Keratinocyte (primary cell): ENCODE measurements around the gene STAG1. TPM values are rescaled to one million over a fixed set of nuclear protein-coding genes. Genes with fewer than 3 reads are reported as not detected.
A peak's percentile ranks its signal among the peaks of the same experiment; 100 is the strongest.

Experiments
- DNase-seq: peaks from one replicate; pipeline ENCODE4 v3.0.0-alpha.2; 2011; ENCODE audit warnings: low read depth, missing footprints, low spot score
- FAIRE-seq: peaks from 2 replicates; lab custom pipeline; 2011; peaks lifted over from hg19 to GRCh38; lab: Jason Lieb, UNC
- H2AFZ ChIP-seq: 2 replicates; pipeline ENCODE4 v1.6.0; 2012; ENCODE audit warnings: low read length, control low read depth, inconsistent platforms; ENCODE audit not compliant: control insufficient read depth
- H3K27ac ChIP-seq: 2 replicates; pipeline ENCODE4 v1.5.1; 2011; ENCODE audit warnings: low read length; ENCODE audit not compliant: control insufficient read depth, insufficient read depth
- H3K27me3 ChIP-seq: 3 replicates; pipeline ENCODE4 v1.6.0; 2011; ENCODE audit warnings: low read length; ENCODE audit not compliant: control insufficient read depth, insufficient read depth; ENCODE audit errors: extremely low read depth
- H3K36me3 ChIP-seq, 2 experiments: 2 replicates in 1 of 2; 3 replicates in 1 of 2; pipeline ENCODE4 v1.5.1; 2011; ENCODE audit warnings: low read length in 2 of 2, mild to moderate bottlenecking in 1 of 2; ENCODE audit not compliant: control insufficient read depth in 2 of 2, insufficient read depth in 2 of 2; ENCODE audit errors: extremely low read depth in 1 of 2
- H3K4me1 ChIP-seq: 3 replicates; pipeline ENCODE4 v1.5.1; 2011; ENCODE audit warnings: low read length; ENCODE audit not compliant: control insufficient read depth, insufficient read depth; ENCODE audit errors: extremely low read depth
- H3K4me2 ChIP-seq: 3 replicates; pipeline ENCODE4 v1.6.0; 2011; ENCODE audit warnings: low read depth, low read length; ENCODE audit not compliant: control insufficient read depth, insufficient read depth; ENCODE audit errors: extremely low read depth
- H3K4me3 ChIP-seq, 3 experiments: fragments of 200-600 bp in 1 of 3; sonication (generic) in 1 of 3; 2 replicates in 2 of 3; 3 replicates in 1 of 3; pipeline ENCODE4 v1.5.1; 2011 to 2016; ENCODE audit warnings: low read length in 3 of 3, mild to moderate bottlenecking in 3 of 3, control low read depth in 2 of 3, inconsistent platforms in 1 of 3, low read depth in 1 of 3, mixed read lengths in 1 of 3, mixed run types in 1 of 3, moderate library complexity in 1 of 3; ENCODE audit not compliant: control insufficient read depth in 2 of 3, insufficient read depth in 2 of 3; ENCODE audit errors: extremely low read depth in 1 of 3
- H3K79me2 ChIP-seq: 2 replicates; pipeline ENCODE4 v1.6.0; 2012; ENCODE audit warnings: low read length; ENCODE audit not compliant: control insufficient read depth, insufficient read depth
- H3K9ac ChIP-seq: 3 replicates; pipeline ENCODE4 v1.6.0; 2011; ENCODE audit warnings: low read length; ENCODE audit not compliant: control insufficient read depth, insufficient read depth; ENCODE audit errors: extremely low read depth
- H3K9me1 ChIP-seq: 3 replicates; pipeline ENCODE4 v1.6.0; 2011; ENCODE audit warnings: low read length; ENCODE audit not compliant: control insufficient read depth, insufficient read depth; ENCODE audit errors: extremely low read depth
- H3K9me3 ChIP-seq: 2 replicates; pipeline ENCODE4 v1.5.1; 2012; ENCODE audit warnings: low read depth, low read length; ENCODE audit not compliant: control insufficient read depth
- H4K20me1 ChIP-seq: 3 replicates; pipeline ENCODE4 v1.6.0; 2011; ENCODE audit warnings: low read length; ENCODE audit not compliant: control insufficient read depth, insufficient read depth; ENCODE audit errors: extremely low read depth
- EZH2 ChIP-seq: IDR thresholded peaks from one replicate; pipeline ENCODE4 v1.6.1; 2012; ENCODE audit warnings: inconsistent platforms, mild to moderate bottlenecking, low read length, moderate library complexity
- dilution Hi-C: fragments of 300-500 bp; cut with MboI; formaldehyde crosslinking; loops from one replicate; pipeline ENCODE4 v1.7.0; 2020; ENCODE audit warnings: low sequenced_read_pairs; ENCODE audit not compliant: extremely low pct_ligation_motif_present
- polyA plus RNA-seq, 5 experiments: library from polyadenylated mRNA; depleted of rRNA in 3 of 5; stranded (reverse) in 3 of 5; stranded (forward) in 1 of 5; unstranded in 1 of 5; fragments of >200 nt; gene quantifications; 1 replicate in 1 of 5; 2 replicates in 3 of 5; 3 replicates in 1 of 5; pipeline versions ENCODE4 v1.2.1 to v1.2.3, GENCODE V29; 2011 to 2012; ENCODE audit warnings: missing spikeins in 2 of 5, low read depth in 1 of 5, low replicate concordance in 1 of 5
- TF ChIP-seq, protein P1 (sequence below), 3 experiments: IDR thresholded peaks in 1 of 3; conservative IDR thresholded peaks in 1 of 3; optimal IDR thresholded peaks in 1 of 3; 2 replicates in 2 of 3; 3 replicates in 1 of 3; pipeline versions ENCODE3 to v1.5.1; 2011; ENCODE audit warnings: low read length in 3 of 3, mild to moderate bottlenecking in 3 of 3, moderate library complexity in 2 of 3, control low read depth in 1 of 3, inconsistent platforms in 1 of 3; ENCODE audit not compliant: insufficient read depth in 2 of 3; ENCODE audit errors: extremely low read depth in 1 of 3

STAG1 gene
- polyA plus RNA-seq, 1 donor (not counting 4 experiments of a cell fraction or from before 2014, with no cell fraction given) = 11.8 TPM

DNA sequence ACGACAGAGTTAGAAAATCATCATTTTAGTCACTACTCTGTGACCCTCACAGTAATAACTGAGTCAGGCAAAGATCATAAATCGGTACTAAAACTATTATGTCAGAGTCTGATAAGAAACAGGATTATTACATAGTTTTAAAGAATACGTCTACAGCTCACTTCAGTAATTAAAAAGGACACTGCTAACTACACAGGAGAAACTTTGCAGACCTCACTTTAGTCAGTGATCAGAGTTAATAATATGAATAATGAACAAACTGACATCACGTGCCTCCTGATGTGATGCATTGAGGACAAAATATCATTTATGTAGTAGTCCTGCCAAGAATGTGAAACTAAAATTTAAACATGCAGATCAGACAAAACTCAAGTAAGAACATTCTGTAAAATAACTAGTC lies 339.9 kb downstream of the STAG1 start:
- H3K36me3 ChIP-seq = peaks cover 0 to 1% of the 10 kb centered on the region in 2 experiments
- H3K4me2 ChIP-seq = no peak overlapping the region
- H3K4me1 ChIP-seq = no peaks in the 10 kb centered on the region
- no peaks in the 10 kb centered on the region for H3K9me3 ChIP-seq
- H3K9me1 ChIP-seq = no peaks in the 10 kb centered on the region
- dilution Hi-C loops = no loop called here
- no peak overlapping the region for H3K9ac ChIP-seq
- no peak for DNase-seq
- H3K79me2 ChIP-seq = no peaks in the 10 kb centered on the region
- FAIRE-seq = no peak
- H4K20me1 ChIP-seq = no peaks in the 10 kb centered on the region
- no peak overlapping the region for H3K4me3 ChIP-seq
- no peaks in the 10 kb centered on the region for H3K27me3 ChIP-seq
- H2AFZ ChIP-seq = no peak overlapping the region
- no peak for TF ChIP-seq EZH2
- no peak overlapping the region for H3K27ac ChIP-seq

DNA sequence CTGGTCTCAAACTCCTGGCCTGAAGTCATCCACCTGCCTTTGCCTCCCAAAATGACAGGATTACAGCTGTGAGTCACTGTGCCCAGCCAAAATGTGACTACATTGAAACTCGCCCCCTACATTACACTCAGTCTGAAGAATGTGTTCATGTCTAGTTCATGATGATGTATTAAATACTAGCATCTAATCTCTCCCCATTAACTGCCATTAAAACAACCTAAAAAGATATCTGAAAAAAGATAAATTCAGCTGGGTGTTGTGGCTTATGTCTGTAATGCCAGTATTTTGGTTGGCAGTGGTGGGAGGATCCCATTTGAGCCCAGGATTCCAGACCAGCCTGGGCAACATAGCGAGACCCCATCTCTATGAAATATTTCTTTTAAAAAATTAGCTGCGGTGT lies 342.6 kb downstream of the STAG1 start:
- Histone ChIP-seq H3K4me1 (no peaks in the 10 kb centered on the region), H3K27ac (no peak overlapping the region), H3K4me3 (no peak overlapping the region), H2AFZ (no peak overlapping the region), H3K9me1 (no peaks in the 10 kb centered on the region), H3K36me3 (no peaks in the 10 kb centered on the region), H3K4me2 (no peak overlapping the region), H3K9ac (no peak overlapping the region), H3K79me2 (no peaks in the 10 kb centered on the region), H3K9me3 (no peaks in the 10 kb centered on the region), H4K20me1 (no peaks in the 10 kb centered on the region), H3K27me3 (no peaks in the 10 kb centered on the region)
- TF ChIP-seq, protein P1, sequence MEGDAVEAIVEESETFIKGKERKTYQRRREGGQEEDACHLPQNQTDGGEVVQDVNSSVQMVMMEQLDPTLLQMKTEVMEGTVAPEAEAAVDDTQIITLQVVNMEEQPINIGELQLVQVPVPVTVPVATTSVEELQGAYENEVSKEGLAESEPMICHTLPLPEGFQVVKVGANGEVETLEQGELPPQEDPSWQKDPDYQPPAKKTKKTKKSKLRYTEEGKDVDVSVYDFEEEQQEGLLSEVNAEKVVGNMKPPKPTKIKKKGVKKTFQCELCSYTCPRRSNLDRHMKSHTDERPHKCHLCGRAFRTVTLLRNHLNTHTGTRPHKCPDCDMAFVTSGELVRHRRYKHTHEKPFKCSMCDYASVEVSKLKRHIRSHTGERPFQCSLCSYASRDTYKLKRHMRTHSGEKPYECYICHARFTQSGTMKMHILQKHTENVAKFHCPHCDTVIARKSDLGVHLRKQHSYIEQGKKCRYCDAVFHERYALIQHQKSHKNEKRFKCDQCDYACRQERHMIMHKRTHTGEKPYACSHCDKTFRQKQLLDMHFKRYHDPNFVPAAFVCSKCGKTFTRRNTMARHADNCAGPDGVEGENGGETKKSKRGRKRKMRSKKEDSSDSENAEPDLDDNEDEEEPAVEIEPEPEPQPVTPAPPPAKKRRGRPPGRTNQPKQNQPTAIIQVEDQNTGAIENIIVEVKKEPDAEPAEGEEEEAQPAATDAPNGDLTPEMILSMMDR (optimal IDR thresholded peaks at IDR 0.05 in 1 of 3, IDR thresholded peaks at IDR 0.05 in 1 of 3, conservative IDR thresholded peaks at IDR 0.05 in 1 of 3; ENCODE audit: extremely low read depth in 1 of 3, insufficient read depth in 2 of 3, low read length in 3 of 3) = no peak
- no peak for TF ChIP-seq EZH2
- FAIRE-seq = no peak
- DNase-seq = no peak
- dilution Hi-C loops = no loop called here

DNA sequence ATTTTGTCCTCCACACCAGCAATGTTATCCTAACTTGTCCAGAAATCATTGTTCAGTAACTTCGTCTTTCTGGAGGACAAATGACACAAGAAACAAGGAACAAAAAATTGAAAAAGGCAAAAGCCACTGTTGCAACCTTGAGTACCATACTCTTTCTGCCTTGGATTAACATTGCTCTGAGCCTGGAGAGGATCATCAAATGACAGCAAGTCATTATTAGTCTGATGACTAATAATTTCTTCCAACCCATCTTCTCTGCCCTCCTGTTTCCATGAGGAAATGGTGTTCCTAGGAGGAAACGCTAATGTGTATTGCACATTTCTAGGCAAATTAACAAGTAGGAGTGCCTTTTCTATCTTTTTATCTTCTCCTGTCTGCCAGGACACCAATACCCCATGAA lies 348.1 kb downstream of the STAG1 start:
- no peaks in the 10 kb centered on the region for H3K9me1 ChIP-seq
- H3K36me3 ChIP-seq = no peaks in the 10 kb centered on the region
- H3K4me2 ChIP-seq = no peak overlapping the region
- DNase-seq (no peak), FAIRE-seq (peak; percentile 49)
- H3K79me2 ChIP-seq = no peaks in the 10 kb centered on the region
- no peak overlapping the region for H3K4me3 ChIP-seq
- no peak overlapping the region for H3K27ac ChIP-seq
- dilution Hi-C loops = no loop called here
- no peaks in the 10 kb centered on the region for H3K9me3 ChIP-seq
- no peaks in the 10 kb centered on the region for H4K20me1 ChIP-seq
- H3K9ac ChIP-seq = no peak overlapping the region
- TF ChIP-seq EZH2 = no peak
- TF ChIP-seq, protein P1 (optimal IDR thresholded peaks at IDR 0.05 in 1 of 3, IDR thresholded peaks at IDR 0.05 in 1 of 3, conservative IDR thresholded peaks at IDR 0.05 in 1 of 3; ENCODE audit: extremely low read depth in 1 of 3, insufficient read depth in 2 of 3, low read length in 3 of 3) = no peak
- H2AFZ ChIP-seq = no peak overlapping the region
- no peaks in the 10 kb centered on the region for H3K4me1 ChIP-seq
- H3K27me3 ChIP-seq = no peaks in the 10 kb centered on the region
